PC-9 (cell line): ENCODE measurements around the gene TSPAN14. TPM values are rescaled to one million over a fixed set of nuclear protein-coding genes. Genes with fewer than 3 reads are reported as not detected.

Experiments used
- BruUV-seq: library from RNA; stranded (reverse); fragments of 400-500 nt; replicated peaks from 2 replicates; lab custom pipeline; 2021; lab: Mats Ljungman, UMichigan
- CTCF ChIA-PET: fragments of 300-600 bp; sonication (Branson Sonifier 250); formaldehyde crosslinking; loops from one replicate; lab custom pipeline; 2022; ENCODE audit warnings: antibody characterized with exemption; lab: Charles Lee
- POLR2A ChIA-PET: fragments of 300-600 bp; sonication (Branson Sonifier 250); formaldehyde crosslinking; loops from one replicate; lab custom pipeline; 2022; ENCODE audit warnings: antibody characterized with exemption; ENCODE audit not compliant: unreplicated experiment; lab: Charles Lee
- DNase-seq, 2 experiments: peaks; one replicate each; pipeline versions ENCODE4 v3.0.0 to v3.0.0-alpha.2; 2015 to 2022; ENCODE audit warnings: mixed read lengths in 1 of 2
- H2AFZ ChIP-seq: fragments of 200-600 bp; sonication (generic); 2 replicates; pipeline ENCODE4 v1.8.1; 2017; ENCODE audit warnings: antibody characterized with exemption
- H3F3A ChIP-seq: fragments of 200-600 bp; sonication (generic); 2 replicates; pipeline ENCODE4 v1.8.1; 2017; ENCODE audit warnings: antibody characterized with exemption, mild to moderate bottlenecking, low read depth; ENCODE audit not compliant: insufficient read depth
- H3K27ac ChIP-seq: fragments of 200-600 bp; sonication (generic); 2 replicates; pipeline ENCODE4 v1.6.1; 2016; ENCODE audit warnings: mixed run types
- H3K27me3 ChIP-seq: fragments of 200-600 bp; sonication (generic); 2 replicates; pipeline ENCODE4 v1.6.1; 2016; ENCODE audit warnings: low read depth, mixed run types; ENCODE audit not compliant: insufficient read depth
- H3K36me3 ChIP-seq: fragments of 200-600 bp; sonication (generic); 2 replicates; pipeline ENCODE4 v1.6.1; 2016; ENCODE audit warnings: low read depth, mixed run types
- H3K4me1 ChIP-seq: fragments of 200-600 bp; sonication (generic); replicated peaks from 2 replicates; pipeline ENCODE4 v1.6.1; 2016; ENCODE audit warnings: mixed run types; ENCODE audit not compliant: insufficient read depth
- H3K4me2 ChIP-seq: fragments of 200-600 bp; sonication (generic); 2 replicates; pipeline ENCODE4 v1.6.1; 2017; ENCODE audit warnings: mixed run types
- H3K4me3 ChIP-seq: fragments of 200-600 bp; sonication (generic); 2 replicates; pipeline ENCODE4 v1.6.1; 2016; ENCODE audit warnings: mixed run types
- H3K79me2 ChIP-seq: fragments of 200-600 bp; sonication (generic); 2 replicates; pipeline ENCODE4 v1.6.1; 2017; ENCODE audit warnings: low read depth, mixed run types
- H3K9me2 ChIP-seq: fragments of 200-600 bp; sonication (generic); 2 replicates; pipeline ENCODE4 v1.8.1; 2017; ENCODE audit warnings: mild to moderate bottlenecking; ENCODE audit not compliant: insufficient read depth
- H3K9me3 ChIP-seq: fragments of 200-600 bp; sonication (generic); 2 replicates; pipeline ENCODE4 v1.8.1; 2016; ENCODE audit warnings: low read depth; ENCODE audit not compliant: insufficient read depth
- H4K20me1 ChIP-seq: fragments of 200-600 bp; sonication (generic); 2 replicates; pipeline ENCODE4 v1.8.1; 2017; ENCODE audit not compliant: insufficient read depth
- CTCF ChIP-seq: fragments of 200-600 bp; sonication (generic); conservative IDR thresholded peaks from 2 replicates; pipeline ENCODE4 v1.6.1; 2017; ENCODE audit warnings: mixed run types, antibody characterized with exemption, mild to moderate bottlenecking, moderate library complexity
- EZH2 ChIP-seq: fragments of 200-600 bp; sonication (generic); IDR thresholded peaks from 2 replicates; pipeline ENCODE4 v1.8.0; 2017; ENCODE audit warnings: antibody characterized with exemption, low read depth
- intact Hi-C: fragments of 100-400 bp; cut with micrococcal nuclease; formaldehyde crosslinking; loops from one replicate; pipeline ENCODE4 v1.10.0; 2022; ENCODE audit not compliant: unreplicated experiment
- total RNA-seq: library from RNA; stranded (reverse); gene quantifications from 2 replicates; pipeline ENCODE4 v1.2.3, GENCODE V29; 2021

Gene TSPAN14
- total RNA-seq, 1 experiment from 2014 or later, result 135 TPM

- no peak for DNase-seq
- H4K20me1 ChIP-seq, result peaks cover 28% of the 10 kb centered on the region
- no peak overlapping the region for H2AFZ ChIP-seq
- POLR2A ChIA-PET, result no interaction called here
- TSS peak; percentile 43 for BruUV-seq
- no peaks in the 10 kb centered on the region for H3K9me2 ChIP-seq
- peaks cover 7% of the 10 kb centered on the region; the same call in 1 of the 2 replicates for H3K36me3 ChIP-seq
- peak overlapping the region; percentile 94 for H3K4me3 ChIP-seq
- H3K27ac ChIP-seq, result peak overlapping the region; percentile 75
- no peak for TF ChIP-seq CTCF
- no peak for TF ChIP-seq EZH2
- intact Hi-C loops, result loop anchor here (2.0 kb wide), 1 partner anchor 15 kb away; no protein-coding TSS in a partner anchor
- H3K79me2 ChIP-seq, result peaks cover 84% of the 10 kb centered on the region
- H3K4me2 ChIP-seq, result peak overlapping the region; percentile 95
- peaks cover 66% of the 10 kb centered on the region for H3K4me1 ChIP-seq
- 0 out of 2 replicates have a peak, but pooled peaks cover 3% of the 10 kb centered on the region for H3K9me3 ChIP-seq
- H3F3A ChIP-seq, result peaks cover 51% of the 10 kb centered on the region; the same call in 1 of the 2 replicates
- no peaks in the 10 kb centered on the region for H3K27me3 ChIP-seq
- CTCF ChIA-PET, result interaction anchor here (0.5 to 1.6 kb wide), 2 partner anchors 50 to 1216 kb away, joined by 4 to 7 read pairs; no protein-coding TSS in a partner anchor
Observed at GRCh38 chr10:80455461-80456349, 1.6 kb downstream of the TSPAN14 start.

GRCh38 chr10:80457554-80458262 is 3.6 kb downstream of the TSPAN14 start:
- intact Hi-C loops, result loop anchor here (2.0 kb wide), 1 partner anchor 13 kb away; no protein-coding TSS in a partner anchor
- POLR2A ChIA-PET, result no interaction called here
- H3K4me3 ChIP-seq, result peak overlapping the region; percentile 25; the same call in 1 of the 2 replicates
- no peaks in the 10 kb centered on the region for H3K9me2 ChIP-seq
- no peaks in the 10 kb centered on the region for H3K9me3 ChIP-seq
- no TSS peak for BruUV-seq
- H3F3A ChIP-seq, result peaks cover 59% of the 10 kb centered on the region
- CTCF ChIA-PET, result interaction anchor here (3.8 kb wide), 1 partner anchor 47 kb away, joined by 36 read pairs; no protein-coding TSS in a partner anchor
- no peak overlapping the region for H2AFZ ChIP-seq
- H3K79me2 ChIP-seq, result peaks cover 92% of the 10 kb centered on the region
- H3K27me3 ChIP-seq, result no peaks in the 10 kb centered on the region
- peaks cover 7% of the 10 kb centered on the region; the same call in 1 of the 2 replicates for H3K36me3 ChIP-seq
- DNase-seq, result no peak
- peaks cover 77% of the 10 kb centered on the region for H3K4me1 ChIP-seq
- peak overlapping the region; percentile 95 for H3K4me2 ChIP-seq
- peak overlapping the region; percentile 82 for H3K27ac ChIP-seq
- TF ChIP-seq EZH2, result no peak
- peak; percentile 38; the same call in 1 of the 2 replicates for TF ChIP-seq CTCF
- H4K20me1 ChIP-seq, result peaks cover 46% of the 10 kb centered on the region

- Histone ChIP-seq H4K20me1 (peaks cover 50% of the 10 kb centered on the region), H3K27ac (peak overlapping the region; percentile 82), H3K4me1 (peaks cover 77% of the 10 kb centered on the region), H3K9me2 (no peaks in the 10 kb centered on the region), H3F3A (peaks cover 58% of the 10 kb centered on the region), H3K27me3 (no peaks in the 10 kb centered on the region), H3K79me2 (peaks cover 93% of the 10 kb centered on the region), H3K4me2 (peak overlapping the region; percentile 95), H2AFZ (no peak overlapping the region), H3K9me3 (no peaks in the 10 kb centered on the region), H3K36me3 (peaks cover 8% of the 10 kb centered on the region), H3K4me3 (peak overlapping the region; percentile 25)
- no peak for DNase-seq
- TF ChIP-seq EZH2 (no peak), CTCF (no peak)
- ChIA-PET CTCF (interaction anchor here (0.8 to 3.8 kb wide), 2 partner anchors 26 to 46 kb away, joined by 4 to 36 read pairs; no protein-coding TSS in a partner anchor), POLR2A (no interaction called here)
- BruUV-seq, result no TSS peak
- intact Hi-C loops, result no loop called here
Observed at GRCh38 chr10:80458263-80458625, 4.1 kb downstream of the TSPAN14 start.
